Left renal pelvis (tissue), 4 donors: ENCODE measurements around the gene MYOZ1. TPM values are rescaled to one million over a fixed set of nuclear protein-coding genes. Genes with fewer than 3 reads are reported as not detected.
"Not testable (repeated sequence)": the region's sequence is repeated elsewhere in the genome, so short reads cannot be mapped to it uniquely, and the experiment has no call there.

Experiments used
- DNase-seq, 4 donors: peaks; one replicate each; pipeline ENCODE4 v3.0.0-alpha.2; 2013; ENCODE audit warnings: low read depth in 4 of 4, low spot score in 3 of 4
- polyA plus RNA-seq, 4 donors: library from polyadenylated mRNA; unstranded; fragments of 120-200 nt; gene quantifications; one replicate each; pipeline ENCODE4 v1.2.1, GENCODE V29; 2013; ENCODE audit not compliant: insufficient read length in 4 of 4

Gene MYOZ1, protein sequence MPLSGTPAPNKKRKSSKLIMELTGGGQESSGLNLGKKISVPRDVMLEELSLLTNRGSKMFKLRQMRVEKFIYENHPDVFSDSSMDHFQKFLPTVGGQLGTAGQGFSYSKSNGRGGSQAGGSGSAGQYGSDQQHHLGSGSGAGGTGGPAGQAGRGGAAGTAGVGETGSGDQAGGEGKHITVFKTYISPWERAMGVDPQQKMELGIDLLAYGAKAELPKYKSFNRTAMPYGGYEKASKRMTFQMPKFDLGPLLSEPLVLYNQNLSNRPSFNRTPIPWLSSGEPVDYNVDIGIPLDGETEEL
- polyA plus RNA-seq: 1 to 10 TPM; 1.4 to 5.8 (median 4.5) TPM

DNA sequence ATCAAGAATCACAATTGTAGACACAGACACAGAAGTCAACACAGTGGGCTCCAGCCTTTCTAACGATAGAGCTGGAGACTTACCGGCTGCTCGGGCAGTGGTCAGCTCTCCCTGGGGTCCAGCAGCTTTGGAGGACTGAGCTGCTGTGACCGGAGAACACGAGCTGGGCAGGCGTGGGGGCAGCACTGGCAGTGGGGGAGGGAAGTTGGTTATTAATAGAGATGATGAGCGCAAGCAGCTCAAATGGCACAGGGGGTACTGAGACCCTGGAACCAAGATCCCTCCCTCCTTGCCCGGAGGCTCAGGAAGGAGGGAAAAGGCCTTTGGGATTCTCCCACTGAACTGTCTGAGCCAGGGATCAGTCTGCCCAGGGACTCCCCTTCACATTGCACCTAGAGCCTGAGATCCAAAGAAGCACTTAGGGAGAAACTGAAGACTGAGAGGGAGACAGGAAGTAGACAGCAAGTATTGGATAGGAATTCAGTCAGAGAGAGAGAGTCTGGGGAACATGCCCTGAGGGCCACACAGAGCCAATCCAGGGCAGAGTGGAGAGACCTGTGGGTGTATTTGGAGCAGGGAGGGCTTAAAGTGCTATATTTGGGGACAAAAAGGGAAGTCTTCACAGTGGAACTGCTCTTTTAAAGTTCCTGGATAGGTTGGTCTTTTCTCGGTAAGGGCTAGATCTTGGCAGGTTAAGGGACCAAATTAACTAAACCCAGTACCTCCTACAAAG is at the start of gene MYOZ1:
Gene MYOZ1, minus strand, starts transcription at position 147 of the 733 bp plus-strand sequence. CDS start 1,457 bp downstream, outside the sequence.
- no peak for DNase-seq

DNA sequence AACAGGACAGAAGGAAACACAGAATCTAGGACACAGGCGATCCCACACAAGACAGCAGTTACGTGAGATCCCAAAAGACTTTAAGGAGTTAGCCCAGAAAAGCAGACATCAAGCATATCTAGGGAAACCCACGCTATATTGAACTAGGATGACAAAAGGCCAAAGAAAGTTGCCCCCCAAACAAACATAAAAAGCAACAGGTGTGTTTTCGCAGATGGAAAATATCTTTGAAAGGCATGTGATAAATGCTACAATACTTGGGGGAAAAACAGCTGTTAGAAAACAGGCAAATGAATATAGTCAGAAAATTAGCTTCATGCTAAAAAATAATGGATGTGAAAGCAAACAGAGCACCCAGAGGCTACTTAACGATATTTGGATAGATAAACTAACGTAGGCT is 49.5 kb upstream of the MYOZ1 start:
- DNase-seq: not testable (repeated sequence)

DNA sequence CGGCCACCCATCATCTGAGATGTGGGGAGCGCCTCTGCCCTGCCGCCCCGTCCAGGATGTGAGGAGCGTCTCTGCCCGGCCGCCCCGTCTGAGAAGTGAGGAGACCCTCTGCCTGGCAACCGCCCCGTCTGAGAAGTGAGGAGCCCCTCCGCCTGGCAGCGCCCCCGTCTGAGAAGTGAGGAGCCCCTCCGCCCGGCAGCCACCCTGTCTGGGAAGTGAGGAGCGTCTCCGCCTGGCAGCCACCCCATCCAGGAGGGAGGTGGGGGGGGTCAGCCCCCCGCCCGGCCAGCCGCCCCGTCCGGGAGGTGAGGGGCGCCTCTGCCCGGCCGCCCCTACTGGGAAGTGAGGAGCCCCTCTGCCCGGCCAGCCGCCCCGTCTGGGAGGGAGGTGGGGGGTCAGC is 48.3 kb upstream of the MYOZ1 start:
- DNase-seq: not testable (repeated sequence)

DNA sequence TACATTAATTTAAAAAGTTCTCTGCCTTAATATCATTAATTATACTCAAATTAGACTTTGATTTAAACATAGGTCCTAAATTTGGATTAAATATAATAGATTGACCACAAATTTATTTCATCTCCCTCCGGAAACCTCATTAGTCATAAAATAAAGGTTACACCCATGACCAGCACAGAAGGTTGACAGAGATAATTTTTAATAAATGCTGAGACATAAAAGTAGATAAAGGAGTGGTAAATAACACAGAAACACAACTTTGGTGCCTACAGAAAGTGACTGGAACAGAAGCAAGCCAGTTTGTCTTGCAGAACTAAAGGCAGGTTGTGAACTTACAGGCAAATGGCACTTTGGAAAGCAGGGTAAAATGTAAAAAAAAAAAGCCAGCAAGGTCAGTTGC is 46.4 kb upstream of the MYOZ1 start:
- not testable (repeated sequence) for DNase-seq

DNA sequence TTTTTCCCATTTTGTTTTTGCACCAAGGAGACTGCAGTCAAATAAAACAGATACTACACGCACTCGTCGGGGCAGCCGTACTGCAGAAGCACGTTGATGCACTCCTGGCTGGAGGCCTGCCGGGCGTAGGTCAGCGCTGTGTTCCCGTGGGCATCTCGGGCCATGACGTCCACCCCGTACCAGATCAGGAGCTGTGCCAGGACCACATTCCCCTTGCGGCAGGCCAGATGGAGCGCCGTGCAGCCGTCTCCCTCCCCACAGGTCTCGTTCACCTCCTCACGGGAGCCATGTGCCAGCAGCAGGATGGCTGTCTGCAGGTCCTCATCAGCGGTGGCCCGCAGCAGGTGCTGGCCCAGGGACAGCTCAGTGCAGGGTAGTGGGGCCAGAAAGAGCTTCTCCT is 33.3 kb upstream of the MYOZ1 start:
- DNase-seq: not testable (repeated sequence)

DNA sequence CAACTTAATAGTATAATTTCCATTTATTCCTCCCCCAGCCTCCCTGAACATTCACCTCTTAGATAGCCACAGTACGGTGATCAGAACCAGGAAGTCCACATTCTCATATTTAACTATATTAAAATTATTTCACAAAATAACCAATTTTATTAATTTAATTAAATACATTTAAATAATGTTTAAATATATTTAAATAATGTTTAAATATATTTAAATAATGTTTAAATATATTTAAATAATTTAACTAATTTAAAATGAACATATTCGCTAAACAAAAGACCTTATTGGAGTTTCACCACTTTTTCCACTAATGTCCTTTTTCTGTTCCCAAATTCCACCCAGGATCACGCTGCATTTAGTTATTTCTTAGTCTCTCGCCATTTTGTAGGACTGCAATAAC is 27.1 kb upstream of the MYOZ1 start:
- DNase-seq: not testable (repeated sequence)

DNA sequence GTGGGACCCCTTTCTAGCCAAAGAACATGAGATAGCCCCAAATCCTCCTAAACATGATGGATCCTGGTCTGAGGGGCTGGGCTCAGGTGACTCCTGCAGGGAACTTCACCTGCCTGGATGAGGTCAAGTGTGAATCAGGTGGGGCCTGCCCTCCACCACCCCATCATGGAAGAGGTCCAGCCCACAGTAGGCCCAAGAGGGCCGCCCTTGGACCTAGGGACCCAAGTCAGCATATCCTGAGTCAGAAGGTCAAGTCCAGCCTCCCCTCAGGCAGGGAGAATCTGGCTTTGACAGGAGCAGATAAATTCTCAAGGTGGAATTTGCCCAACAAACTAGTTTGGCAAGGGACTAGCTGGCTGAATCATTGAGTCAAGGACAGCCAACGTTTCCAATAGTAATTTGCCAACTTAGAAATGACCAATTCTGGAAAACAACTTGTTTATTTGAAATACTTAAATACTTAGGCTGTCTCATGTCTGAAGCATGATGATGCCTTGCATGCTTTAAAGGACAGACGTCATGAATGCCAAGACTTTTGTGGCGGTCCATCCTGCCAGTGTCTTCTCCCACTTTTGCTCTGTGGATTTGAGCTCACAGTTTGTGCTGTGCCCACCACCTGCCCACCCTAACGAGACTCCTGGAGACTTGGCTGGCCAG is 25.0 kb upstream of the MYOZ1 start:
- not testable (repeated sequence) for DNase-seq

DNA sequence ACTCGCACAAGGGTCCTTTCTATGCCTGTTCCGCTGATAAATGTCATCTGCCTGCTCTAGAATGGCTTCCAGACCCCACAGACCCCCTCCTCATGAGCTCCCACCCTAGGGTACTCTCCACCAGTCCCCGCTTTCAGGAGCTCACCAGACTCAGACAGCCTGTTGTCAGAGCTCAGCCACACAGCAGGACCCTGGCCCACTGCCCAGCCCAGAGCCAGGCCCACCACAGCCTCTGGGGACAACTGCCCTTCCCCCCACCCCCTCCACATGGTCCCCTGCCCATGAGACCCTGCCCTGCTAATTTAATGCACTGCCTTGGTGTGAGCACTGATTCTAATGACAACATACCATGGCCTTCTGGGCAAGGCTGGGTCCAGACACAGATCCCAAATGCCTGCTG is 24.3 kb upstream of the MYOZ1 start:
- not testable (repeated sequence) for DNase-seq

DNA sequence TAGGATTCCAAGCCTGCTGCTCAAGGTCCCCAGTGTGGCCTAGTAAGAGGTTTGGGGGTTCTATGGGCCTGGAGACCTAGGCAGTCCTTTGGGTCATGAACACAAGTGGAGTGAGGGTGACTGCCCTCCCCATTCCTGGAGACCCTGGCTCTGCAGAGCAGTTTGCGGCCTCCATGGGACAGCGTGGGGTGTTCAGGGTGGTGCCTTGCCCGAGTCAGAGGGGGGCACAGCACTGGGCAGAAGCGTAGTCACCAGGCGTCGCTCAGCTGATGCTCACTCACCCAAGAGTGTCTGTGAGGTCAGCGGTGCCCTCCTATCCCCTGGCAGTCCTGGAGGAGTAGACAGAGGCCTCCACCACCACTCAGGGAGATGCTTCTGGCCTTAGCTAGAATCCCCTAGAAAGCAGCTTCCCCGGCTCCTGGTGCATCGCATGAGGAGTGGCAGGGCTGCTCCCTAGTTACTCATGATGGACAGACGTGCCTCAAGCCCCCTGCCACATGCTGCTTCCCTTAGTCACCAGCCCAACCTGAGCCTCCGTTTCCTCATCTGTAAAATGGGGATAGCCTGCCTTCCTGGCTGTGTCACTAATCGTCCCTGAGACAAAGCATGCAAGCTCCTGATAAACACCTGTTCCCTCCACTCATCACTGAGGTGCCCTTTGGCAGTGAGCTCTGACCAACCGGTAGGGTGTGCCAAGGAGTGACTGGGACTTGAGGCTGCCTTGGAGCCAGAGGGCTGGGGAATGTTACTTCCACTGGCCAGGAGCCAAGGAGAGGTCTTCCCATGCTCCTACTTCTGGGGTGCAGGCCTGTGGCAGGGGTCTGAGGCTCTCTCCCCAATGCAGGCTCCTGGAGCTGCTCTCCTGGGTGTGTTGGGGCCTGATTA is 23.1 kb upstream of the MYOZ1 start:
- not testable (repeated sequence) for DNase-seq

DNA sequence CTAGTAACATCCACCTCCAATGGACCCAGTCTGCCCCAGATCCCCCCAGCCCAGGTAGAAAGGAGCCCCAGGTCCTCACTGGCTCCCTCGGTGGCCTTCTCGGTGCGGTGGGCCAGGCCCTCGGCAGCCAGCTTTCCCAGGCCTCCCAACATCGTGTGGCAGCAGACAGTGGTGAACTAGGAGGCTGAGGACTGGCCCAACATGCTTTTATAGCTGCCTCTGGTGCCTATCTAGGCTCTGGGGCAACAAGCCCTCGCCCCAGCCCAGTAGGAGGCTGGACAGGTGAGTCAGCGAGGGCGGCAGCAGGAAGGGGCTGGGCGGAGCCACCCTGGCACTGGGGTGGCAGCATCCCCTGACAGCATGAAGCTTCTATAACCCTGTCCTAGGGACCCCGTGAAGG is 22.3 kb upstream of the MYOZ1 start:
- not testable (repeated sequence) for DNase-seq

DNA sequence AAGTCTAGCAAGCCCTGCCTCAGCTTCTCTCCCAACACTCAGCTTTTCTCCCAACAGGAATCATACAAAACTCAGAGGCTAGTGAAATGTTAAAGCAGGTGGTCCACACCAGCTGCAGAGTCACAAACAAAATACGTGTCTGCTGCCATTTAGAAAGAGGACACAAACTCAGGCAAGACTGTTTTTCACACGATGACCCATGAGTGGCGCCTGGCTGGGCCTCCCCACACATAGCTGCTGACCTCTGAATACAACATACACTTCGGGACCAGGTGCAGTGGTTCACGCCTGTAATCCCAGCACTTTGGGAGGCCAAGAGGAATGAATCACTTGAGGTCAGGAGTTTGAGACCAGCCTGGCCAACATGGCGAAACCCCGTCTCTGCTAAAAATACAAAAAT is 21.4 kb upstream of the MYOZ1 start:
- DNase-seq: not testable (repeated sequence)

DNA sequence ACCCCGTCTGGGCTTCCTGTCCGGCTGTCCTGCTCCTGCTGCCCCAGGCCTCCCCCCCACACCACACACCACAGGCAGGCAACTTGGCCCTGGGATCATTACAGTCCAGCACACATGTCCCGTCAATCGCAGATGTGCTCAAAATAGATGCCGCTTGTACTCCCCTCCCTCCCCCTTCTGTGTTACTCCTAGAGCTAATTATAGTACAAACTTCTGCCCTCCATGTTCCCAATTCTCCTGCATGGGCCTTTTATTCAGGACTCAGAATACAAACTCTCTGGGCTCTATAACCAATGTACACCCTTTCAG is 14.7 kb upstream of the MYOZ1 start, which contains the start of gene SYNPO2L:
Gene SYNPO2L, minus strand, starts transcription at position 40 of the 309 bp plus-strand sequence. CDS start 107 bp downstream, outside the sequence.
- DNase-seq: no peak

DNA sequence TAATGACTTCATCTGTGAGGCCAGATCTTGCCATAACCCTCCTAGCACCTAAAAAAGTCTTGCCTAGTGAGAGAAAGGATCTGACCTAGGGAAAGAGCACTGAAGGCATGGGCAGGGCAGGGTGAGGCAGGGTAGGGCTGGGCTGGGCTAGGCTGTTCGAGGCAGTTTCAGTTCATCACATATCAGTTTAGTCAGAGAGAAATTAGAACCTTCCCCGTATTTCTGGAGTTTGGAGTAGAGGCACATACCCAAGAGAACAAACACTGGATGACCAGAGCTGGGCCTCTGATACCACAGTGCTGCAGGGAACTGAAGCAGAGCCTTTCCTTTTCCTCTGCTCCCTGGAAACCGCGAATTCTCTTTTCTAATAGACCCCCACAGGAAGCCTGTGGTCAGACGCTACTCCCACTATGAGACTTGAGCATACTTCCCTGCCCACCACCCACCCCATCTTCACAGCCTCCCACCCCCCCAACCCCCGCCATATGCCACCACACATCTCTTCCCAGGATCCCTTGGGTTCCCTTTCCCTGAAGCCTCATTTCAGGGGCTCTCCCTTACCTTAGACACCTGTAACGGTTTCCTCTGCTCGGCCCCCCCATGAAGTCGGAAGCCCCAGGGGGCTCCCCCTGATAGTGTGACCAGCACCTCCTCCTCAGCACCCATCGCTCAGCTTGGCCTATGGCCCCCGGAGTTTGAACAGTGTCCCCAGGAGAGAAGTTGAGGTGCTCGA is 14.1 kb upstream of the MYOZ1 start:
- DNase-seq: no peak

DNA sequence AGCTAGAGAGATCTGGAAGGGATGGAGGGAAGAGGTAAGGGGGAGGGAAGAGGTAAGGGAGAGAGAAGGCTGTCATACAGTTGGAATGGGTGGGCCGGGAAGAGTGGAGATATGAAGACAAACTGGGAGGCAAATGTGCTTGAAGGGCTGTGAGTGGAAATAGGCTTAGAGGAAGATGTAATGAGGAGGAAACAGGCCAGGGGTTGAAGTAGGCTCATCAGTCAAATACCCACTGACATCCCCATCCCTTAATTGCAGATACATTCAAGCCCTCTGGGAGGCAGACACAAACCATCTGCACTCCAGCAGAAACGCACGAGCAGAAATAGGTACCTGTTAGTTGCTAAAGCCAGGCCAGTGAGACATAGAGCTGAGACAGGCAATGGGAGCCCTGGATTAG is 12.4 kb upstream of the MYOZ1 start:
- DNase-seq: no peak

DNA sequence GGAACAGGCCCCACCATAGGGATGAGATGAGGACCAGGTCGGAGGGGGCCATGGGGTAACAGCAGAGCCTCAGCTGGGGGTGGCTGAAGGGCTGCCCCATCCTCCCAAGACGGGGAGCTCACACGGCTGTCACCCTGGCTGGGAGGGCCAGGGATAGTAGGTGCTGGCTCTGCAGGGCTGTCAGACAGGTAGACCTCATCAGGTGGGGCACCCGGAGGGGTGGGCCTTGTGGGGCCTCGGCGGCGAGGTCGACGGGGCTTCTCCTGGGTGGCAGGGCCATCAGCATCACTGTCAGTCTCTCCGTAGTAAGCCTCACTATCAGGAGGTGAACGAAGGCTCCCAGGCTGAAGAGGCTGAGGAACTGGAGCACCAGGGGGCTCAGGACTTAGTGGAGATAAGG is 11.9 kb upstream of the MYOZ1 start:
- DNase-seq: no peak

DNA sequence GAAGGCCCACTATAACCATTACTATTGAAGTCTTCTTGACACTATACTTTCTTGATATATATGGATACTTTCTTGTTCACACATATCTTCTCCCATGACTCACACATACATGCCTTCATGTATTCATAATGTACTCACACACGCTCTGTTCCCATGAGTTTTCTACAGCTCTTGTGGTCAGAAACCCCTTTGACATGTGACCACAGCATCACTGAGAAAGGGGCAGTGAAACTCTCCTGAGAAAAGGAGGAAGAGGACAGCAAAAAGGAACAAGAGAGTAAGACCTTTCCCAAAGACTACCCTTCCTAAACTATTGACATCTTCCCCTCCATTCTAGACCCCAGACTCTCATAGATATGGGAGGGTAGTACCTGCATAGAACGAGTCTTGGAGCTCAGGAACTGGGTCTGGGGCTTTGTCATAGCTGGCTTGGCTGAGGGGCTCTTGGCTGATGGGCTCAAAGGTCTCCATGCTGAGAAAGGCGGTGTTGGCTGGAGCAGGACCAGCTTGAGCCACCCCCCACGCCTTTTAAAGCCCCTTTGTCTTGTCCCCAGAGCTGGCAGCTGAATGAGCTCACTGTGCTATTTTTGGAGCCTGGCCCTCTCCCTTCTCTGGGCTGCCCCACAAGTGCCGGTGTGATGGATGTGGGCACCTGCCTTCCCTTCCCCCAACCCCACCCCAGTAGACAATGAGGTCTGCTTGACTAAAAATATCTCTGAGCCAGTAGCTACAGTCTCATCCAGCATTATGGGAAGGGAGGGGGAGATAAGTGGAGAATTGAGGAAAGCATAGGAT is 9.5 kb upstream of the MYOZ1 start:
- no peak for DNase-seq

DNA sequence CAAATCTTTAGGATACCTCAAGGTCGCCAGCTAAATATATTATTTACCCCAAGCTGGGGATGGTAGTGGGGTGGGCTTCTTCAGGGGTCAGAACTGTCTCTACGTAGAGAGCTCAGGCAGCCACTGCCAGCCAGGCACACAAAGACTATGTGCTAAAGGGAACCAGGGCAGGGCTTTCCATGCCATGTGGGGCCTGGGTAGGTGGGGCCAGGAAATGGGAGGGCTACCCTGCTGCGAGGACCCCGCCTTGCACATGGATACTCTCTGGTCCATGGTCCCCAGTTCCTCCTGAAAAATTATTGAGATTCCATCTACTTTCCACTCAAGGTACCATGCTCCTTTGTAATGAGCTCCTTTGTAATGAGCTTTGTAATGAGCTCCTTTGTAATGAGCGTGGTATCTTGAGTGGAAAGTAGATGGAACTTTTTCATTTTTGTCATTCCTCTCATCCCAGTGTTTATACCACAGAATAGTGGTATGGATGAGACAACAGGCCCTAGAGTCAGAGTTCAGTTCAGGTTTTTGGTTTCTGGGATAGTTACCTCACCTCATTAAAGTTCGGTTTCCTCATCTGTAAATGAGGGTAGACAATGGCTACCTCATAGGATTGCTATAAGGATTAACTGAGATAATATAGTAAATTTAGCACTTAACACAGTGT is 8.7 kb upstream of the MYOZ1 start:
- DNase-seq: no peak

DNA sequence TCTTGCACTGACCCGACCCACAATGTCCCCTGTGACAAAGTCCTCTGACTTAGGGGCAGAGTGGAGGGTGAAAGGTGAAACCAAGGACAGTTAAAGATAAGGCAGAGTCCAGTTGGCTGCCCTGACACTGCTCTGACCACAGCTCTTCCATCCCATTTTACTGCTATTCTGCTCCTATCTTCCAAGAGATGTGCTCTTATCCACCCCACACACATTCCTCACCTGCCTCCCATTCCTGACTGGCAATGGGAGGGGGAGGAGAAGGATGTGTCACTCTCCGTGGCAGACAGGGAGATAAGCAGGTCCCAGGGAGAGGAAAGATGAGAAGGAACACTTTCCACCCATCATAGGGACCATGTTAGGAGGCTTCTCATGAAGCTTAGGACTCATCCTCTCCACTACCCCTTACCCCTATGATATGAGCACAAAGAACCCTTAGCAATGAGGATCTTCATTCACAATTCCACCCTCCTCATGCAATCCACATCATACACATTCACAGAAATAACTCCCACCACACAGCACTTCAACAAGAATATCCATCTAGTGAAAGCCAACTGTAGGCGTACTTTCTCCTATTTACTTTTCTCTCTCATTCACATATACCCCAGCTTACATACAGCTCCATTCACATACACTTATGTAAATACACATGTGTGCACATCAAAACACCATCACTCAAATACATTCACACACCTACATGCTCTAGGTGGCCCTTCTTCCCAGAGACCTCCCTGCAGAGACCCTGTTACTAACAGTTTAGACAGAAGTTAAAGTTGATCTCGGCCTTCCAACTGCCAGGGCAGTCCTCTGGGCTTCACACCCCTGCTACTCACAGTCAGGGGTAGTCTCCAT is 7.9 kb upstream of the MYOZ1 start:
- DNase-seq: no peak
